OCI-LY3 (cell line): ENCODE measurements around the gene HPD.

ENCODE experiments used
- H2AFZ ChIP-seq: fragments of 200-600, 300-600 bp; shearing (Covaris generic); 2 replicates; pipeline ENCODE4 v1.6.0; 2014; ENCODE audit warnings: antibody characterized with exemption, low read depth, low read length
- H3K27ac ChIP-seq: fragments of 200-600, 300-600 bp; sonication (generic); 2 replicates; pipeline ENCODE4 v1.5.1; 2014; ENCODE audit warnings: mild to moderate bottlenecking, low read length, moderate library complexity, mixed read lengths
- H3K27me3 ChIP-seq: fragments of 200-600, 300-600 bp; sonication (generic); 2 replicates; pipeline ENCODE4 v1.6.1; 2014; ENCODE audit warnings: low read depth, low read length, mixed read lengths
- H3K36me3 ChIP-seq: fragments of 200-600, 300-600 bp; sonication (generic); replicated peaks from 2 replicates; pipeline ENCODE3; 2014; ENCODE audit warnings: low read depth, low read length, mixed read lengths
- H3K4me1 ChIP-seq: fragments of 300-600, 200-600 bp; sonication (generic); 2 replicates; pipeline ENCODE4 v1.6.1; 2014; ENCODE audit warnings: low read length, mixed read lengths
- H3K4me2 ChIP-seq: fragments of 200-600, 300-600 bp; sonication (generic); 2 replicates; pipeline ENCODE4 v1.6.1; 2014; ENCODE audit warnings: low read length, mixed read lengths
- H3K4me3 ChIP-seq: fragments of 300-600, 200-600 bp; sonication (generic); 2 replicates; pipeline ENCODE4 v1.5.1; 2014; ENCODE audit warnings: antibody characterized with exemption, mild to moderate bottlenecking, low read length, moderate library complexity
- H3K79me2 ChIP-seq: fragments of 300-600, 200-600 bp; shearing (Covaris generic); 2 replicates; pipeline ENCODE4 v1.6.1; 2014; ENCODE audit warnings: mild to moderate bottlenecking, low read length, mixed read lengths
- H3K9ac ChIP-seq: fragments of 300-600, 200-600 bp; shearing (Covaris generic); 2 replicates; pipeline ENCODE4 v1.6.0; 2014; ENCODE audit warnings: mild to moderate bottlenecking, low read length, moderate library complexity
- H3K9me3 ChIP-seq: fragments of 200-600, 300-600 bp; shearing (Covaris generic); 2 replicates; pipeline ENCODE4 v1.6.1; 2014; ENCODE audit warnings: low read length, mixed read lengths; ENCODE audit not compliant: insufficient read depth
- H4K20me1 ChIP-seq: fragments of 200-600, 300-600 bp; sonication (generic); 2 replicates; pipeline ENCODE4 v1.6.1; 2016; ENCODE audit warnings: low read length, mixed read lengths; ENCODE audit not compliant: insufficient read depth
- CTCF ChIP-seq: fragments of 200-600, 300-600 bp; sonication (generic); IDR thresholded peaks from 2 replicates; pipeline ENCODE4 v1.5.1; 2014; ENCODE audit warnings: antibody characterized with exemption, low read length, low read depth
- EZH2phosphoT487 ChIP-seq: fragments of 200-600 bp; shearing (Covaris generic); IDR thresholded peaks from 2 replicates; pipeline ENCODE4 v1.6.1; 2018; ENCODE audit warnings: antibody characterized with exemption, mixed run types, low read depth

HPD gene

DNA sequence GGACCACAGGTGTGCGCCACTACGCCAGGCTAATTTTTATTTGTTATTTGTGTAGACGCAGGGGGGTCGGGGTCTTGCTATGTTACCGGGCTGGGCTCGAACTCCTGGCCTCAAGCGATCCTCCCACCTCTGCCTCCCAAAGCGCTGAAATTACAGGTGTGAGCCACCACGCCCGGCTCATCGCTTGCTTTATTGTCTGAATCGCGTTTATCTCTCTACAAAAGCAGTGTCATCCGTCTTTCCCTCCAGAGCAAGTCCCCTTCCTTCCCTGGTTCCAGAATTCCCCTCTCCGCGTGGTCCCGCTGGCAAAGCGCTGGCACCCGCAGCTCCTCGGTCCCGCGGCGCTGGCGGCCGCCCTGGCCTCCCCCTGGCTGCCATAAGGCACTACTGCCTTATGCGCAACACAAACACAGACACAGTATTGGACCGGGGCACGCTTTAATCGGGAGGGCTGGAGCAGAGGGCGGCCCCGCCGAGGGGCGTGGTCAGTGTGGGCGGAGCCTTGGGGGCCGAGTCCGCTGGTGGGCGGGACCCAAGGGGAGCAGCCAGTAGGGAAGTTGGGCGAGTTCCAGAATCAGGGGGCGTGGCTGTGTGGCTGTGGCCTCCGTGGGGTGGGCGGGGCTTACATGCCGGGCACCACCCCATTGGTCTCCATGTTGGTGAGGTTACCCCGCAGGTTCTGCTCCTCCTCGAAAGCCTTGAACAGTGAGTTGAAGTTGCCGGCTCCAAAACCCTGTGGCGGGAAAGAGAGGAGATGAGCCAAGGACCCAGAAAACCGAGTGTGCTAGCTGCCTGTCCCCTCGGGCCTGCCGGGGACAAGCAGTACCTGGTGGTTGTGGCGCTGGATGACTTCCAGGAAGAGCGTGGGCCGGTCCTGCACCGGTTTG lies 19.3 kb downstream of the HPD start:
- peak overlapping the region; percentile 67 for H3K9ac ChIP-seq
- no peaks in the 10 kb centered on the region for H3K9me3 ChIP-seq
- H2AFZ ChIP-seq: peak overlapping the region; percentile 83; the same call in 1 of the 2 replicates
- peak overlapping the region; percentile 85 for H3K4me3 ChIP-seq
- H3K27ac ChIP-seq: no peak overlapping the region
- no peak for TF ChIP-seq EZH2phosphoT487
- no peak; the same call in 1 of the 2 replicates for TF ChIP-seq CTCF
- peak overlapping the region; percentile 94 for H3K4me2 ChIP-seq
- H3K79me2 ChIP-seq: no peaks in the 10 kb centered on the region
- no peaks in the 10 kb centered on the region for H3K36me3 ChIP-seq
- H3K4me1 ChIP-seq: peaks cover 11% of the 10 kb centered on the region
- 0 out of 2 replicates have a peak, but pooled peaks cover 3% of the 10 kb centered on the region for H3K27me3 ChIP-seq
- H4K20me1 ChIP-seq: no peaks in the 10 kb centered on the region

DNA sequence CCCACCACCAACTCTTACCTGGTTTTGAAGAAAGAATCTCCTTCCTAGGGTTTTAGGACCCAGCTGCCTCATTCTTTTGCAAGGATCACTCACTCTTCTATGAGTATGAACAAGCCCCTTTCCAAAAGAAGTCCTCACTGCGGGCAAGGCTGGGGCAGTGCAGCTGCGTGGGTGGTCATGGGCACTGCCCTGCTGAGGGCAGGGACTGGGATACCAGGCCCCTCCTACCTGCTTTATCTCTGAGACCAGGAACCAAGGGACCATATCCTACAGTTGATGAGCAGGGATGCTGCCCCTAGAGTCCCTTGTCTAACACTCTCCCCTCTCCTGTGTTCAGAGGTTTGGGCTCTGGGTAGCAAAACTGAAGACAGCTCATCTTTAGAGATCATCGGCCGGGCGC lies 20.5 kb downstream of the HPD start:
- Histone ChIP-seq H3K9ac (no peak overlapping the region), H3K4me3 (no peak overlapping the region)
- no peak for TF ChIP-seq CTCF
- TF ChIP-seq EZH2phosphoT487: no peak

DNA sequence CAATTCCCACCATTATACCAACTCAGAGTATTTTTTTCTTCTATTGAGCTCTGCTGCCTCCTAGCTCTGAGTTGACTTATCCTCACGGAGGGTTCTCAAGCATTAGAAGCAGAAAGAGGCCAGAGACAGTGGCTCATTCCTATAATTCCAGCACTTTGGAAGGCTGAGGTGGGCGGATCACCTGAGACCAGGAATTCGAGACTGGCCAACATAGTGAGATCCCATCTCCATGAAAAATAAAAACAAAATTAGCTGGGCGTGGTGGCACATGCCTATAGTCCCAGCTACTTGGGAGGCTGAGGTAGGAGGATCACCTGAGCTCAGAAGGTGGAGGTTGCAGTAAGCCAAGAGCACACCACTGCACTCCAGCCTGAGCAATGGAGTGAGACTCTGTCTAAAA lies 21.0 kb downstream of the HPD start:
- TF ChIP-seq EZH2phosphoT487 (no peak), CTCF (peak; percentile 29)
- Histone ChIP-seq H3K4me1 (peaks cover 11% of the 10 kb centered on the region), H3K27me3 (0 out of 2 replicates have a peak, but pooled peaks cover 3% of the 10 kb centered on the region), H4K20me1 (no peaks in the 10 kb centered on the region), H2AFZ (no peak overlapping the region), H3K4me3 (peak overlapping the region; percentile 3; the same call in 1 of the 2 replicates), H3K79me2 (no peaks in the 10 kb centered on the region), H3K9ac (no peak overlapping the region), H3K36me3 (peaks cover 3% of the 10 kb centered on the region), H3K27ac (no peak overlapping the region), H3K4me2 (peak overlapping the region; percentile 20; the same call in 1 of the 2 replicates), H3K9me3 (no peaks in the 10 kb centered on the region)

More for the DNA sequence above, 20.5 kb downstream of the HPD start:
- no peaks in the 10 kb centered on the region for H3K79me2 ChIP-seq
- no peak overlapping the region for H2AFZ ChIP-seq
- no peaks in the 10 kb centered on the region for H3K9me3 ChIP-seq
- H3K27ac ChIP-seq: no peak overlapping the region
- H3K27me3 ChIP-seq: 0 out of 2 replicates have a peak, but pooled peaks cover 3% of the 10 kb centered on the region
- H4K20me1 ChIP-seq: no peaks in the 10 kb centered on the region
- peaks cover 3% of the 10 kb centered on the region for H3K36me3 ChIP-seq
- H3K4me1 ChIP-seq: peaks cover 11% of the 10 kb centered on the region
- no peak overlapping the region for H3K4me2 ChIP-seq

DNA sequence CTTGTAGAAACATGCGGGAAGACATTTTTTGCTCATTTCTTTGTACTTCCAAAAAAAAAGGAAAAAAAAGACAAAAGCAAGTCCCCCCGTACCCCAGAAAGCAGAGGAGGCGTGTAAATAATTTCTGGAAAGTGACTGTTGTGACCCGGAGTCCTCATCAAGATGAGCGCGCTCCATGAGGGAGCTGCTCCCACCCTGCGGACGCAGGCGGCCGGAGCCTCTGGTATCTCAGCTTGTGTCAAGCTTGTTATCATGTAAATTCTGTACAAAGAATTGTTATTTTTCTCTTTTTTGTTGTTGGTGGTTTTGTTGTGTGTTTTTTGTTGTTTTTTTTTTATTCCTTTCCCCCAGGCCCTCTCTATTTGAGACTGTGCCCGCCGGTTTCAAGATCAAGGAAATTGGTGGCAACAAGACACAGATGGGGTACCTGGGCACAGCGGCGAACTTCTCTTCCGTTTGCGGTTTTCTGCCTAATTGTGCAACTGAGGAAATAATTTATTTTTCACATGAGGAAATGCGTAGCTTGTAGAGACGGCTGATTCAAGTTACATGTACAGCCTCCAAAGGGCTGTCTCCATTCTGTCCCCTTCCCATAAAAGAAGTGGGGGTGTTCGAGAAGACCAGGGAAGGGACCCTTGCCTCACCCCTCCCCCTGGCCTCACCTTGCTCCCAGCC lies 27.0 kb downstream of the HPD start:
- Histone ChIP-seq H3K79me2 (no peaks in the 10 kb centered on the region), H4K20me1 (no peaks in the 10 kb centered on the region), H3K4me3 (no peak overlapping the region), H3K36me3 (peaks cover 44% of the 10 kb centered on the region), H3K4me2 (no peak overlapping the region), H3K27me3 (no peaks in the 10 kb centered on the region), H3K27ac (no peak overlapping the region), H3K9ac (no peak overlapping the region), H3K9me3 (no peaks in the 10 kb centered on the region), H2AFZ (no peak overlapping the region), H3K4me1 (no peaks in the 10 kb centered on the region)
- TF ChIP-seq CTCF (no peak), EZH2phosphoT487 (no peak)
